K562 (cell line): Measurements from ENCODE around the gene AGGF1.

ENCODE experiments used
- EHMT2 ChIP-seq: fragments of 450-650 bp; IDR thresholded peaks from 2 replicates; pipeline ENCODE4 v1.6.1; 2018; ENCODE audit warnings: antibody characterized with exemption
- ZNF384 ChIP-seq: IDR thresholded peaks from 2 replicates; pipeline ENCODE4 v1.6.1; 2012; ENCODE audit warnings: low read depth, low read length, improper control_type of control experiment

DNA sequence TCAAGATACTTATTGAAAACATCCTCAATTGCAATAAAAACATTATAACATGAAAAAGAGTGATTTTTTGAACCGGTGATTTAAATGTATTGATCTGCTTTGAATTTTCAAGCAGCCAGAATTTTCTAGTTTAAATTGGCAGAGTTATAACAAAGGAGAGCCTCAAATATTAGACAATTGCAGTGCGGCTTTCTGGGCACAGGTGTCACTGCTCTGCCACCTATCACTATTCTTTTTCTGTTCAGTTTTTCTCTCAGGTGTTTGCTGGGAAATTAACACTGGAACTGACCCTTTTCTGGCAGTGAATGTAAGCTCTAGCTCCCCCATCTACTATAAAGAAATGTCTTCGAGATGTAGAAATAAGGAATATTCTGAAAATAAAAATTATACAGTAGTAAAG is 33.8 kb downstream of the AGGF1 start:
- TF ChIP-seq ZNF384 (no peak), EHMT2 (no peak)
